ENCODE results near the gene TOM1L2.
"Not testable (repeated sequence)": the region's sequence is repeated elsewhere in the genome, so short reads cannot be mapped to it uniquely, and the experiment has no call there.

TOM1L2 gene

GRCh38 chr17:17972126-17972951 lies at the start of gene TOM1L2, which contains the start of gene DRC3:
TSS of gene TOM1L2 (minus strand) at chr17:17972400. CDS start at chr17:17972313, 87 bp downstream.
TSS of gene DRC3 (plus strand) at chr17:17972862. CDS start at chr17:17977599, 4,737 bp downstream.
- DNase-seq, result peak; percentile 100

DNA sequence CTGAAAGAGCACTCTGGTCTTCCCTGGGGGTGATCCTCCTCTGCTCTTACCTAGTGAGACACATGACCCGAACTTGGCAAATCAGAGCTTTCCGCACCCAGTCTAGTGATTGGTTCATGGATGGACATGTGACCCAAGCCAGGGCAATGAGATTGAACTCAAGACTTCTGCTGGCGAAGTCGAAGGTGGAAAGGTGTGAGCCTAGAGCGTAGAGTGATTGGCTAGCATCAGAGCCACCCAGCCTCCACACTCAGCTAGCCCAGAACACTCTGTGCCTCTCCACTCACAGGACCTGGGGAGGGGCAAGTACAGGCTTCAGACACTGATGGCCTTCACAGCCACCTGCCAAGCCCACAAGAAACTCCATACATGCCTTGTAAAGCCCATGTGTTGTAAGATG lies 49.2 kb upstream of the TOM1L2 start:
- no peak for DNase-seq

GRCh38 chr17:18020971-18021370 lies 48.8 kb upstream of the TOM1L2 start:
- no peak for DNase-seq

DNA sequence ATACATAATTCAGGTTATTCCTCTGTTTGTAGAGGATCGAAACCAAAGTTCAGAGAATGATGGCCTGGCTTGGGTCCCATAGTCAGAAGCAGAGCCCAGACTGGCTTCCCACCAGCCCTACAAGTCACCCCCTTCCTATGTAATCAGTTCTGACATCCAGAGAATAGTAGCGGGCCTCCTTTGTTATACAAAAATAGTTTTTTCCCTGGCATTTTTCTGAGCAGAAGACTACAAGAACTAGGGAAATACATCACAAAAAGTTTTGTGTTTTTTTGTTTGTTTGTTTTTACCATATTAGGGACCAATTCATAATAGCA lies 47.6 kb upstream of the TOM1L2 start:
- no peak for DNase-seq

- no peak for DNase-seq
These were observed 46.3 kb upstream of the TOM1L2 start for GRCh38 chr17:18018411-18018921.

GRCh38 chr17:18017958-18018357 lies 45.8 kb upstream of the TOM1L2 start:
- DNase-seq, result no peak

GRCh38 chr17:18016426-18016825 lies 44.2 kb upstream of the TOM1L2 start:
- DNase-seq, result no peak

- no peak for DNase-seq
These were observed 43.4 kb upstream of the TOM1L2 start for GRCh38 chr17:18015593-18015992.

GRCh38 chr17:18014006-18014405 lies 41.8 kb upstream of the TOM1L2 start:
- DNase-seq, result no peak

DNA sequence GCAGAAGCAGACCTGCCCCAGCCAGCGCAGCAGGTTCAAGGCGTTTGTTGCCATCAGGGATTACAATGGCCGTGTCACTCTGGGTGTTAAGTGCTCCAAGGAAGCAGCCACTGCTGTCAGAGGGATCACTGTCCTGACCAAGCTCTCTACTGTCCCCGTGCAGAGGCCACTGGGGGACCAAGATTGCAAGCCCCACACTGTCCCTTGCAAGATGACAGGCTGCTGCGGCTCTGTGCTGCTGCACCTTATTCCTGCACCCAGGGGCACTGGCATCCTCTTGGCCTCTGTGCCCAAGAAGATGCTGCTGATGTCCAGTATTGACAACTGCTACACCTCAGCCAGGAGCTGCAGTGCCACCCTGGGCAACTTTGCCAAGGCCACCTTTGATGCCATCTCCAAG lies 39.1 kb upstream of the TOM1L2 start:
- DNase-seq, result no peak

GRCh38 chr17:18009609-18010420 lies 37.6 kb upstream of the TOM1L2 start:
- DNase-seq, result no peak

DNA sequence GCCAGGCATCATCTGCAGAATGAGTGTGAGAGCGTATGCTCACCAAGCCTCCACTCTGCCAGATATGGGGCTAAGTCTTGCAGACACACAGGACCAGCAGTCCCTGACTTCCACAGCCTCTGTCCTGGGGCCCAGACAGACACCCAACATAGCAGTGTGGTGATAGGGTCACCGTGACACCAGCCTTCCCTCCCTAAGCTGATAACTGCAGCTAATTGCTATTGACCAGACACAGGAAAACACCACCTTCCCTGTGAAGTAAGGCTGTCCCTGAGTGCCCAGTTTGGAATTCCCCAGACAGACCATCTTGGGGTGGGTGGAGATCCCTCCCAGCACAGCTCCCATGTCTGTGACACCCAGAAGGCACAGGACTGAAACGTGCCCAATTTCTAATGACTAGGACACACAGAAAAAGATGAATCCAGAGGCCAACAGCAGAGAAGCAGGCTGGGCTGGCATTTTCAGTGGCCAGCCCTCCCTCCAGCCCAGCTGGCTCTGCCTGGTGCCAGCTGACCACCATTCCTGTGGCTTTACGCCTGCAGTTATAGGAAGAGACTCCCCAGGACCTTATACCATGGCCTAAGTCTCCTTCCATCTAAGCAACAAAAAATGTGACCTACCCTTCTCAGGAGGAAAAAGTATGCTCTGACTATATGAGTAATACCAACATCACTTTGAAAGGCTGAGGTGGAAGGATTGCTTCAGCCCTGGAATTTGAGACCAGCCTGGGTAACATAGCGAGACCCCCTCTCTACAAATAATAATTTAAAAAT lies 36.5 kb upstream of the TOM1L2 start:
- no peak for DNase-seq

DNA sequence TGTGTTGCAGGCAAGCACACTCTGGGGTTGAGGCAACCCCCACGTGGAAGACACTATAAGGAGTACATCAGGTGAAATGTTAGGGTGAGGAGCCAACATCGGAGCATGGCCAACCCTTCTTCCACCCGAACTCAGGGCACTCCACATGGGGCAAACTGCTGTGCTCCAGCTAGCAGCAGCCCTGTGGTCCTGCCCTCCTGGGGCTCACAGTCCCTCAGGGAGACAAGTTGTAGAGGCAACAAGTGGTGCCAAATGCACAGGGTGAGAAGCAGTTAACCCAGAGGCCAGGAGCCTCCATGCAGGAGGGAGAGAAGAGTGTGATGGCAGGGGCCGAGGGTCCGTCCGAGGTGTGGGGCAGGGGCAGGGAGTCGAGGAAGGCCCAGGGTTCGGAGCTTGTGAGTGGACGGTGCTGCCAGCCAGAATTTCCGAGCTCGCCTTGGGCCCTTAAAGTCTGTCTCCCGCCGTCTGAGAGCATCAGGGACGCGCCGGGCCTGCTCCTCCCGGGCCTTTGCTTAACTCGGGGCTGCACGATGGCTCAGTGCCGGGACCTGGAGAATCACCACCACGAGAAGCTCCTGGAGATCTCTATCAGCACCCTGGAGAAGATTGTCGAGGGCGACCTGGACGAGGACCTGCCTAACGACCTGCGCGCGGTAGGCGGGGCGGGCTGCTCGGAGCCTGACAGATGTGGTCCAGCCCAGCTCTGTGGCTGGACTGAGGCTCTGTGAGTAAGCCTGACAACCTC lies 34.5 kb upstream of the TOM1L2 start:
- DNase-seq, result no peak

- DNase-seq, result no peak
These were observed 33.3 kb upstream of the TOM1L2 start for GRCh38 chr17:18005496-18005895.

- no peak for DNase-seq
These were observed 32.7 kb upstream of the TOM1L2 start for GRCh38 chr17:18004884-18005305.

DNA sequence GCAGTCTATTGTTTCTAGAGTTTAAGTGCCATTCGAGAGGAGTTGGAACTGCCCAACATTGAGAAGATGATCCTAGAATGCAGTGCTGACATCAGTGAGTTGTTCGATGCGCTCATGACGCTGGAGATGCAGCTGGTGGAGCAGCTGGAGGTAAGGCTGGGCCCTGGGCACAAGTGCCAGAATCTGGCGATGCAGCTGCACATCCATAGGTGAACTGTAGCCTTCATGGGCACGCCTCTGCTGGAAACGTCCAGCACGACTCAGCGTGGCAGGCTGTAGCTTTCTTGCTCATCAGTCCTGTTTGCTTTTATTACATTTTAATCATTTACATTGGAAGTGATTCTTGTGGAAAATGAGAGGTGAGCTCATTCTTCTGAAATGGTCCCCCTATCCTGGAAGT lies 32.1 kb upstream of the TOM1L2 start:
- no peak for DNase-seq

- DNase-seq, result no peak
These were observed 30.0 kb upstream of the TOM1L2 start for GRCh38 chr17:18002171-18002570.

DNA sequence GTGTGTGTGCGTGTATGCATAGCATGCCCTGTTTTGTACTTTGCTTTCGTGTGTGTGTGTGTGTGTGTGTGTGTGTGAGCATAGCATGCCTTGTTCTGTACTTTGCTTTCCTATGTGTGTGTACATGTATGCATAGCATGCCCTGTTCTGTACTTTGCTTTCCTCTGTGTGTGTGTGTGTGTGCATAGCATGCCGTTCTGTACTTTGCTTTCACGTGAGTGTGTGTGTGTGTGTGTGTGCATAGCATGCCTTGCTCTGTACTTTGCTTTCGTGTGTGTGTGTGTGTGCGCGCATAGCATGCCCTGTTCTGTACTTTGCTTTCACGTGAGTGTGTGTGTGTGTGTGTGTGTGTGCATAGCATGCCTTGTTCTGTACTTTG lies 27.8 kb upstream of the TOM1L2 start:
- DNase-seq, result no peak

GRCh38 chr17:17999364-18000029 lies 27.3 kb upstream of the TOM1L2 start:
- no peak for DNase-seq

DNA sequence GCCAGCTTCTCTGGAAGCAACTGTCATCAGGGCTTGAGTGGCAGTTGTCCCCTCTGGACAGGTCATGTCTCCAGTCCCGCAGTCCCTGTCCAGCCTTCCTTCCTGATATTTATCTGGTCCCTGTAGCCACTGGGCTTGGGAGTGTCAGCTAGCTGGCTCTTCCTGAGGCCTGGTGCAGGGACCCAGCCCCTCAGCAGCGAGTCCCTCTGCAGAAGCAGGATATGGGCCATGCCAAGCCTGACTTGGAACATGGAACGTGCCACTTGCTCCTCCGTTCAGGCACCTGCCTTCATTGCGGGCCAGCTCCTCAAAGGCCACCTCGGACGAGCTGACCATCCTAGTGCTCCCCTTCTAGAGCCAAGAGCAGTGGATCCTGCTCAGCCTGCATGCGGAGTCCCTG lies 26.7 kb upstream of the TOM1L2 start:
- DNase-seq, result no peak

- DNase-seq, result not testable (repeated sequence)
These were observed 23.7 kb upstream of the TOM1L2 start for GRCh38 chr17:17995887-17996286.
